ENCODE data around the gene ARF3. TPM values are rescaled to one million over a fixed set of nuclear protein-coding genes. Genes with fewer than 3 reads are reported as not detected.
A peak's percentile ranks its signal among the peaks of the same experiment; 100 is the strongest.

Gene ARF3
- polyA plus RNA-seq, 4 donors, result 37.3 to 104 (median 67.4) TPM

- H3K9me3 ChIP-seq (ENCODE audit: control insufficient read depth in 2 of 2, insufficient read depth in 1 of 2, low read depth in 1 of 2, low read length in 1 of 2), result no peaks in the 10 kb centered on the region
- no peak overlapping the region for H3K27ac ChIP-seq (ENCODE audit: low read depth in 1 of 3, low read length in 2 of 3)
- peaks cover 0 to 22% (median 0%) of the 10 kb centered on the region in 3 donors for H3K36me3 ChIP-seq (ENCODE audit: control insufficient read depth in 3 of 3, insufficient read depth in 2 of 3, low read depth in 1 of 3, low read length in 3 of 3)
- H3K4me3 ChIP-seq (ENCODE audit: low read depth in 1 of 3, low read length in 3 of 3), result no peak overlapping the region
- FAIRE-seq (no peak), DNase-seq (no peak)
- 90 to 94% (median 90%) methylated on average over 4 of the region's 4 CpGs for WGBS, 3 donors
- H3K4me1 ChIP-seq (ENCODE audit: control insufficient read depth in 3 of 3, insufficient read depth in 2 of 3, low read depth in 1 of 3, low read length in 2 of 3), result peaks cover 3 to 6% (median 6%) of the 10 kb centered on the region in 3 donors
- H3K27me3 ChIP-seq (ENCODE audit: control insufficient read depth in 3 of 3, insufficient read depth in 3 of 3, low read length in 3 of 3), result no peaks in the 10 kb centered on the region
Observed at GRCh38 chr12:48952691-48953090, 4.6 kb downstream of the ARF3 start.

- H3K27me3 ChIP-seq (ENCODE audit: control insufficient read depth in 3 of 3, insufficient read depth in 3 of 3, low read length in 3 of 3), result no peaks in the 10 kb centered on the region
- no peak overlapping the region for H3K27ac ChIP-seq (ENCODE audit: low read depth in 1 of 3, low read length in 2 of 3)
- FAIRE-seq (no peak), DNase-seq (peak; percentile 28 to 72)
- H3K36me3 ChIP-seq (ENCODE audit: control insufficient read depth in 3 of 3, insufficient read depth in 2 of 3, low read depth in 1 of 3, low read length in 3 of 3), result peaks cover 0 to 32% (median 0%) of the 10 kb centered on the region in 3 donors
- H3K9me3 ChIP-seq (ENCODE audit: control insufficient read depth in 2 of 2, insufficient read depth in 1 of 2, low read depth in 1 of 2, low read length in 1 of 2), result no peaks in the 10 kb centered on the region
- H3K4me1 ChIP-seq (ENCODE audit: control insufficient read depth in 3 of 3, insufficient read depth in 2 of 3, low read depth in 1 of 3, low read length in 2 of 3), result no peaks in the 10 kb centered on the region
- H3K4me3 ChIP-seq (ENCODE audit: low read depth in 1 of 3, low read length in 3 of 3), result no peak overlapping the region
- WGBS, 3 donors, result 23 to 63% (median 56%) methylated on average over 3 of the region's 3 CpGs
Observed at GRCh38 chr12:48947727-48948126, 9.6 kb downstream of the ARF3 start.

- no peak overlapping the region for H3K4me3 ChIP-seq (ENCODE audit: low read depth in 1 of 3, low read length in 3 of 3)
- H3K4me1 ChIP-seq (ENCODE audit: control insufficient read depth in 3 of 3, insufficient read depth in 2 of 3, low read depth in 1 of 3, low read length in 2 of 3), result no peaks in the 10 kb centered on the region
- FAIRE-seq (no peak), DNase-seq (no peak)
- peaks cover 0 to 32% (median 0%) of the 10 kb centered on the region in 3 donors for H3K36me3 ChIP-seq (ENCODE audit: control insufficient read depth in 3 of 3, insufficient read depth in 2 of 3, low read depth in 1 of 3, low read length in 3 of 3)
- no peaks in the 10 kb centered on the region for H3K9me3 ChIP-seq (ENCODE audit: control insufficient read depth in 2 of 2, insufficient read depth in 1 of 2, low read depth in 1 of 2, low read length in 1 of 2)
- H3K27ac ChIP-seq (ENCODE audit: low read depth in 1 of 3, low read length in 2 of 3), result no peak overlapping the region
- 81 to 88% (median 84%) methylated on average over 6 of the region's 6 CpGs for WGBS, 3 donors
- no peaks in the 10 kb centered on the region for H3K27me3 ChIP-seq (ENCODE audit: control insufficient read depth in 3 of 3, insufficient read depth in 3 of 3, low read length in 3 of 3)
Observed at GRCh38 chr12:48946943-48947342, 10.3 kb downstream of the ARF3 start.

DNA sequence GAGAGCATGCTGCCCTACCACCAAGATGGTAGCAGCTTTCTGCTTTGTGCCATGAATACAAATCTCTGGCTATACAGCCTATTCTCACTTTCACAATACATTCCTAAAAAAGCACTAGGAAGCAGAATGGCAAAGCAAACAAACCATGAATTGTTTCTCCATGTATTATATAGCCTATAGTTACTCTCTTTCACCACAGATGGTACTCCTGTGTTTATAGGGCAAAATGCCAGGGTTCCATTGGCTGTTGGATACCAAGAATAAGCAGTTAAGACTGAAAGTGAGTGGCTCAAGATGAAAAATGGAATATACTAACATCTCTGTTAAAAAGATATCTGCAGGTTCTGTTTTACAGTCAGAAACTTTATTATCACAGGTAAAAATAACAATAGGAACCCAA lies 11.1 kb downstream of the ARF3 start:
- FAIRE-seq, result no peak
- Histone ChIP-seq H3K27me3 (ENCODE audit: control insufficient read depth in 3 of 3, insufficient read depth in 3 of 3, low read length in 3 of 3) (no peaks in the 10 kb centered on the region), H3K4me3 (ENCODE audit: low read depth in 1 of 3, low read length in 3 of 3) (no peak overlapping the region), H3K36me3 (ENCODE audit: control insufficient read depth in 3 of 3, insufficient read depth in 2 of 3, low read depth in 1 of 3, low read length in 3 of 3) (peaks cover 0 to 31% (median 2%) of the 10 kb centered on the region in 3 donors), H3K27ac (ENCODE audit: low read depth in 1 of 3, low read length in 2 of 3) (no peak overlapping the region), H3K4me1 (ENCODE audit: control insufficient read depth in 3 of 3, insufficient read depth in 2 of 3, low read depth in 1 of 3, low read length in 2 of 3) (no peaks in the 10 kb centered on the region), H3K9me3 (ENCODE audit: control insufficient read depth in 2 of 2, insufficient read depth in 1 of 2, low read depth in 1 of 2, low read length in 1 of 2) (no peaks in the 10 kb centered on the region)
- DNase-seq, result no peak

DNA sequence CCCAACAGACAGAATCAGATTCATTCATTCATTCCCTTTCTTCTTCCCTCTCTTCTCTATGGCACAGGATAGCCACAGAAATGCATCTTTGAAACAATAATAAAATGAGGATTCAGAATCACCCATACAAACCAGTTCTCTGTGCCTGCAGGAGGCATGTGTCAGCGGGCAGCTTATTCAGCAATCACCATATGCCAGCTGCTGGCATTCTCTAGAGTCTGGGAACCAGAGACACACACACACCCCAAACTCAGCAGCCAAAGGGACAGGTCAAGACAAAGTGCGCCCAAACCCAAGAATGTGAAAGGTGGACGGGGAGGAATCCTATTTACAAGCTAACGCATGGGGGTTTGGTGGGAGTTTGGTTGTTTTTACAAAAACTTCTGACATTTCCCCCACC lies 14.1 kb downstream of the ARF3 start:
- no peak overlapping the region for H3K4me3 ChIP-seq (ENCODE audit: low read depth in 1 of 3, low read length in 3 of 3)
- H3K4me1 ChIP-seq (ENCODE audit: control insufficient read depth in 3 of 3, insufficient read depth in 2 of 3, low read depth in 1 of 3, low read length in 2 of 3), result no peaks in the 10 kb centered on the region
- no peak for DNase-seq
- H3K27ac ChIP-seq (ENCODE audit: low read depth in 1 of 3, low read length in 2 of 3), result no peak overlapping the region
- WGBS, 3 donors, result 83 to 95% (median 93%) methylated on average over 4 of the region's 4 CpGs
- H3K36me3 ChIP-seq (ENCODE audit: control insufficient read depth in 3 of 3, insufficient read depth in 2 of 3, low read depth in 1 of 3, low read length in 3 of 3), result peaks cover 0 to 50% (median 15%) of the 10 kb centered on the region in 3 donors
- no peaks in the 10 kb centered on the region for H3K9me3 ChIP-seq (ENCODE audit: control insufficient read depth in 2 of 2, insufficient read depth in 1 of 2, low read depth in 1 of 2, low read length in 1 of 2)
- no peak for FAIRE-seq
- no peaks in the 10 kb centered on the region for H3K27me3 ChIP-seq (ENCODE audit: control insufficient read depth in 3 of 3, insufficient read depth in 3 of 3, low read length in 3 of 3)

DNA sequence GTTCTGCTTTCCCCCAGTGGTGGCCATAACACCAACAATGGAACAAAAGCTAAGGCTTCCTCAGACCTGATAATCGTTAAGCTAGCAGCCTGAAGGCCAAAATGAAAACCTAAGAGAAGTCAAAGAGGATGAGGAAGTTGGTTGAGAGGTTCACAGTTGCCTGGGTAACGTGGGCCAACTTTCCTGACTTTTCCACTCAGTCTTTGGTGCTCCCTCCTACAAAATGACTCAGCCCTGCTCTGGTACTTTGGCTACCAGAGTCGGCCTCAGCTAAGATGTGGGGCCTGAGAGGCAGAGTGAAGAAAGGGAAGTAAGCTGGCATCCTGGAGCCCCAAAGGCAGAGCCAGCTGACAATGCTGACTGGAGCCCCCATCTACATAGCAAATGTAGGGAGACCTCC lies 17.1 kb downstream of the ARF3 start:
- Histone ChIP-seq H3K27ac (ENCODE audit: low read depth in 1 of 3, low read length in 2 of 3) (no peak overlapping the region), H3K27me3 (ENCODE audit: control insufficient read depth in 3 of 3, insufficient read depth in 3 of 3, low read length in 3 of 3) (no peaks in the 10 kb centered on the region), H3K36me3 (ENCODE audit: control insufficient read depth in 3 of 3, insufficient read depth in 2 of 3, low read depth in 1 of 3, low read length in 3 of 3) (peaks cover 0 to 65% (median 19%) of the 10 kb centered on the region in 3 donors), H3K9me3 (ENCODE audit: control insufficient read depth in 2 of 2, insufficient read depth in 1 of 2, low read depth in 1 of 2, low read length in 1 of 2) (no peaks in the 10 kb centered on the region), H3K4me1 (ENCODE audit: control insufficient read depth in 3 of 3, insufficient read depth in 2 of 3, low read depth in 1 of 3, low read length in 2 of 3) (no peaks in the 10 kb centered on the region), H3K4me3 (ENCODE audit: low read depth in 1 of 3, low read length in 3 of 3) (no peak overlapping the region)
- FAIRE-seq, result no peak
- DNase-seq, result no peak
- 69 to 79% (median 74%) methylated on average over 3 of the region's 3 CpGs for WGBS, 3 donors

GRCh38 chr12:48938805-48939204 lies 18.5 kb downstream of the ARF3 start:
- H3K27me3 ChIP-seq (ENCODE audit: control insufficient read depth in 3 of 3, insufficient read depth in 3 of 3, low read length in 3 of 3), result no peaks in the 10 kb centered on the region
- H3K4me1 ChIP-seq (ENCODE audit: control insufficient read depth in 3 of 3, insufficient read depth in 2 of 3, low read depth in 1 of 3, low read length in 2 of 3), result no peaks in the 10 kb centered on the region
- no peak overlapping the region for H3K27ac ChIP-seq (ENCODE audit: low read depth in 1 of 3, low read length in 2 of 3)
- WGBS, 3 donors, result 80 to 89% (median 84%) methylated on average over 7 of the region's 7 CpGs
- H3K36me3 ChIP-seq (ENCODE audit: control insufficient read depth in 3 of 3, insufficient read depth in 2 of 3, low read depth in 1 of 3, low read length in 3 of 3), result peaks cover 0 to 74% (median 19%) of the 10 kb centered on the region in 3 donors
- no peak for DNase-seq
- FAIRE-seq, result no peak
- H3K9me3 ChIP-seq (ENCODE audit: control insufficient read depth in 2 of 2, insufficient read depth in 1 of 2, low read depth in 1 of 2, low read length in 1 of 2), result no peaks in the 10 kb centered on the region
- H3K4me3 ChIP-seq (ENCODE audit: low read depth in 1 of 3, low read length in 3 of 3), result no peak overlapping the region

DNA sequence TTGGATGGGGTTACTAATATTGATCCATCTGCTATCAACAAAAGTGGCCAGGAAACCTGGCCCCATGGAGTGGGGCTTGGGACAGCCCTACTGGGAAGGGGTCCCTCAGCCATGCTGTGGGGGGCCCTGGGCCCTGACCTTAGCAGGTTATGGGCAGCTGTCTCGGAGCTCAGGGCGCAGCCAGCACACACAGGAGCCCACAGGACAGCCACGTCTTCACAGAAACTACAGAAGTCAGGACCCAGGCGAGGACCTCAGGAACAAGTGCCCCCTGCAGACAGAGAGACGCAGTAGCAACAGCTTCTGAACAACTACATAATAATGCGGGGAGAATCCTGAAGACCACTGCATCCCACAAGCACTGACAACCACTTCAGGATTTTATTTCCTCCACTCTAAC lies 20.1 kb downstream of the ARF3 start:
- no peak for FAIRE-seq
- 83 to 87% (median 85%) methylated on average over 6 of the region's 6 CpGs for WGBS, 3 donors
- Histone ChIP-seq H3K9me3 (ENCODE audit: control insufficient read depth in 2 of 2, insufficient read depth in 1 of 2, low read depth in 1 of 2, low read length in 1 of 2) (no peaks in the 10 kb centered on the region), H3K27ac (ENCODE audit: low read depth in 1 of 3, low read length in 2 of 3) (no peak overlapping the region), H3K4me3 (ENCODE audit: low read depth in 1 of 3, low read length in 3 of 3) (no peak overlapping the region), H3K4me1 (ENCODE audit: control insufficient read depth in 3 of 3, insufficient read depth in 2 of 3, low read depth in 1 of 3, low read length in 2 of 3) (no peaks in the 10 kb centered on the region), H3K36me3 (ENCODE audit: control insufficient read depth in 3 of 3, insufficient read depth in 2 of 3, low read depth in 1 of 3, low read length in 3 of 3) (peaks cover 0 to 80% (median 19%) of the 10 kb centered on the region in 3 donors), H3K27me3 (ENCODE audit: control insufficient read depth in 3 of 3, insufficient read depth in 3 of 3, low read length in 3 of 3) (no peaks in the 10 kb centered on the region)
- no peak for DNase-seq

DNA sequence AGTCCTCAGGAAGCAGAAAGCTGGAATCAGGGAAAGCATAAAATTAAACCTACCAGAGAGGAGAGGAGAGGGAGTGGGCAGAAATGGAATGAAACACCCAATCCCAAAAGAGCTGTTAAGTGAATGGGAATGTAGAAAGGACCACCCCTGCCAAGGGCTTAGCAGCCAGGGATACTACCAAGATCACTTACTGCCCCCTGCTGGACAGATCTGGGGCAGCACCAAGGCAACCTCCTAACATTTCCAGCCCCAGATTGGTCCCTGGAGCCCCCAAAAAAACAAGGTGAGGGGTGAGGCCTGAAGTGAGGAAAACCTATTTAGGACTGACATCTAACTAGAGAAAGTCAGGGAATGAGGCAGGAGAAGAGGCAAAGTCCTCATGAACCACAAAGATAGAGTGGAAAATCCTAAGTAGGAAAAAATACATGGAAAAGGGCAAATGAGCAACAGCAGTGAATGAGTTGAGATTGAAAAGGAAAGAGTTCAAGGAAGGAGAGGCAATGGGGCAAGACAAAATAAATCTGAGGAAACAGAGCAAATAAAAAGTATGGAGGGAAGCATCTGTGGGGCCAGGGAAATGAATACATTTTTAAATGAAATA lies 20.8 kb downstream of the ARF3 start:
- Histone ChIP-seq H3K4me3 (ENCODE audit: low read depth in 1 of 3, low read length in 3 of 3) (no peak overlapping the region), H3K4me1 (ENCODE audit: control insufficient read depth in 3 of 3, insufficient read depth in 2 of 3, low read depth in 1 of 3, low read length in 2 of 3) (no peaks in the 10 kb centered on the region), H3K9me3 (ENCODE audit: control insufficient read depth in 2 of 2, insufficient read depth in 1 of 2, low read depth in 1 of 2, low read length in 1 of 2) (no peaks in the 10 kb centered on the region), H3K36me3 (ENCODE audit: control insufficient read depth in 3 of 3, insufficient read depth in 2 of 3, low read depth in 1 of 3, low read length in 3 of 3) (peaks cover 0 to 81% (median 19%) of the 10 kb centered on the region in 3 donors), H3K27me3 (ENCODE audit: control insufficient read depth in 3 of 3, insufficient read depth in 3 of 3, low read length in 3 of 3) (no peaks in the 10 kb centered on the region), H3K27ac (ENCODE audit: low read depth in 1 of 3, low read length in 2 of 3) (no peak overlapping the region)
- FAIRE-seq (no peak), DNase-seq (peak; percentile 60 to 77)

Measured in small intestine (tissue), 7 donors.